HT-29 (cell line): ENCODE measurements around the gene CRYBG3. TPM values are rescaled to one million over a fixed set of nuclear protein-coding genes. Genes with fewer than 3 reads are reported as not detected.

Experiments
- DNase-seq: peaks from one replicate; pipeline ENCODE4 v3.0.0-alpha.2; 2015; ENCODE audit warnings: low spot score
- total RNA-seq: library from RNA; depleted of rRNA; stranded (reverse); fragments of >200 nt; shearing (Covaris generic); gene quantifications from 2 replicates; pipeline ENCODE4 v1.2.3, GENCODE V29; 2014; rRNA removed

The CRYBG3 gene
- total RNA-seq, 1 experiment from 2014 or later = 6.9 TPM

DNA sequence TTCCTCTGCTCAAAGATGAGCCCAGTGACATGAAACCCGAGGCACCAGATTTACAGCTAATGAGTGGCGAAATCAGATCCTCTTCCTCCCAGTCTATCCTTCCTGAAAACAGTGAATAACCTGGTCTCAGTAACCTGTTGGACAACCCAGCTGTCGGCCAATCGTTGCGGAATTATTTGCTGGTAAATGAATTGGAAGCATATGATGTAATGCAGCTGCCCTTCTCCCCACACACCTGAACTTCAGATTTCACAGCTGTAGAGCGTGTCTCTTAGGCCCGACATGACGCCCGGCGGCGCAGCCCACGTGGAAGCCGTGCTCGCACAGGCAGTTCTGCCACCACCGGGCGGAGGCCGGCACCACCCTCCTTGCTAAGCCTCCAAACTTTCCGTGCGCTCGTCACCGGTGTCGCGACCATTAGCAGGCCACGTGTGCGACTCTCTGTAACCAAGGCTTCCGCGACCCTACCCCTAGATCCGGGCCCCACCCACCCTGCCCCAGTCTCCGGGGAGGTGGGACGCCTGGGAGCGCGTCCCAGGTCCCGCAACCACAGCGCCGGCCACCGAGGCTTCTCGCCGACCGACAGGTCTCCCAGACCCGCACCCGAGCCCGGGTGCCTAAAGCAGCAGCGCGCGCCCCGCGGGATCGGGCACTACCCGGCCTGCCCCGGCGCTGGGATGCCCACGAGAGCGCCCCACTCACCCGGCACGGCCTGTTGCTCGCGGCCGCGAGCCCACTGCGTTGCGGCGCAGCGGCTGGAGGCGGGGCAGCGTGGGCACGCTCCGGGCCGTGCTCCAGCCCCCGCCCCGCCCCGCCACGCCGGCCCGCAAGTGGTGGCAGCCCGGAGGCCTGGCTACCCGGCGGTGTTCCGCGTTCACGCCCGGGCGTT is 150.1 kb downstream of the CRYBG3 start, which contains the start of gene RIOX2:
TSS of gene RIOX2 (minus strand) at position 753 of the 889 bp plus-strand sequence. CDS start 4,838 bp downstream, outside the sequence.
- DNase-seq = peak; percentile 91

GRCh38 chr3:97972976-97973375 is 151.2 kb downstream of the CRYBG3 start:
- no peak for DNase-seq

DNA sequence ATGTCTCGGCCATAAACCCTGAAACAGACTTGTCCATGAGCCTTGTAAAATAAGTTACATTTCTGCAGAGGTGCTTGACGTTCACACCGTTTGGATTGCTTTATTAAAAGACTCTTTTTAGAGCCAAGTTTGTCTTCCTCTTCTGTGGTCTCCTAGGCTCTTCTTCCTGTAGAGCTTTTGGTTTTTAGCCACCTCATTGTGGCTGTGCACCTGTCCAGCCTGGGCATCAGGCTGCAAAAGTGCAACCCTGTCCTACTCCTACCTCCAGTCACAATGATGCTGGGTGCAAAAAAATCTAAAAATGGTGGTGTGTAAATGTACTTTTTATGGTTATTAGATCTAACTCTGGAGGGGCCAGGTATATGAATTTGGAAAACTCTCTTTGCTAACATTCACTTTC is 153.2 kb downstream of the CRYBG3 start:
- no peak for DNase-seq

GRCh38 chr3:97975466-97975865 is 153.7 kb downstream of the CRYBG3 start:
- no peak for DNase-seq

GRCh38 chr3:97979610-97980009 is 157.8 kb downstream of the CRYBG3 start:
- no peak for DNase-seq

DNA sequence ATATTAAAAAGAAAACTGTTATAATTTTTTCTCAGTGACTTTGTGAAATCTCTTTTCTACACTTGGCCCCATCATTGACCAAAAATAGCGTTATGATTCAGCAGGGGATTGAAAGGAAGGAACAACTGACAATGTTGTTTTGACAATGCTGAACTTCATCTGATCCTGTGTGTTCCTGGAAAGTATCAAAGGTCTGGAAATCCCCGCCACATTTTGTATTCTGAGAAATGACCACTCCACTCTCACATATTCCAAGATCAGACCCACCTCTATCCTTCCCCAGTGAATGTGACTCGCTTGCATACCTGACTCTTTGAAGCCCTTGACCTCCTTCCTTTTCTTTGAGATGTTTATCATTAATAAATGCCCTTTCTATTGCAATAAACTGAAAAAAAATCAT is 160.1 kb downstream of the CRYBG3 start:
- DNase-seq = peak; percentile 33

- no peak for DNase-seq
These were observed 162.2 kb downstream of the CRYBG3 start for GRCh38 chr3:97983933-97984491.

- DNase-seq = no peak
These were observed 165.5 kb downstream of the CRYBG3 start for GRCh38 chr3:97987306-97987705.

- no peak for DNase-seq
These were observed 167.2 kb downstream of the CRYBG3 start for GRCh38 chr3:97988784-97989568.

- no peak for DNase-seq
These were observed 168.9 kb downstream of the CRYBG3 start for GRCh38 chr3:97990624-97991292.

DNA sequence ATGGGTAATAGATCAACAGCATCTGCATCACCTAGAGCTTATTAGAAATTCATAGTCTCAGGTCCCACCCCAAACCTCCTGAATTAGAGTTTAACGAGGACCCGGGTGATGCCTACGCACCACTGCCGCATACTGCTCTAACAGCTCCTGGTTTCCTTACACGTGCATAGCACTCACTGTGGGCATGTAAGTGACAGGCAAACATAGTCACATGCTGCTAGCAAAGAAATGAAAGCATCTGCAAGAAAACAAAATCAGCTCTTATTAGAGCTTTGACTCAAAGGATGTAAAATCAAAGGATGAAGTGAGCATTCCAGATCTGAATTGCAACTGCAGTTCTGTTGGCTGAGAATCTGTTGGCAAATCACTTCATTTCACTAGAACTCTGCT is 169.5 kb downstream of the CRYBG3 start:
- DNase-seq = no peak

GRCh38 chr3:97992547-97993173 is 170.8 kb downstream of the CRYBG3 start:
- DNase-seq = no peak

DNA sequence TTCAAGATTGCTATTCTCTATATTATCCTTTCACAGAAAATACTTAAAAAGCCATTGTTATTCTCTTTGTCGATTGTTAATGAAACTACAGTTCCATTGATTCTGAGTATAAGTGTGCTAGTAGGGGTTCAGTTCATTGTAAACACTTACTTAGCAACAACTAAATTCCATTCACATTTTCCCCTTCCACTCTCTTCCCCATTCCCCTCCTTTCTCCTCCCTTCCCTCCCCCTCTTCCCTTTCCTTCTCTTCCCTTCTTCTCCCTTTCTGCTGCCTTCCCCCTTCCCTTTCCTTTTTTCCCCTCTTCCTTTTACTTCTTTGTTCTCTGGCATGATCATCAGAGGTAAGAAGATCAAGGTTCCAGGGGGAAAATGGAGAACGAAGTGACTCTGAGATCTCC is 171.7 kb downstream of the CRYBG3 start:
- no peak for DNase-seq

GRCh38 chr3:97994328-97994945 is 172.6 kb downstream of the CRYBG3 start:
- peak; percentile 19 for DNase-seq

Other genes with a start within 250 kb of the CRYBG3 start
- gene ARL6, start 57.3 kb upstream of the CRYBG3 start, total RNA-seq = 2.7 and 3.7 TPM in 2 replicates
- gene RIOX2, start 150.4 kb downstream of the CRYBG3 start, total RNA-seq = 29.9 and 33.2 TPM in 2 replicates
- not detected in 2 replicates for gene GABRR3, start 213.3 kb downstream of the CRYBG3 start, total RNA-seq